DOHH2 (cell line): ENCODE data around the gene UGT1A6.
"Not testable (repeated sequence)": the region's sequence is repeated elsewhere in the genome, so short reads cannot be mapped to it uniquely, and the experiment has no call there.

ENCODE experiments used
- H3F3A ChIP-seq: fragments of 200-600 bp; sonication (generic), shearing (Covaris generic); 2 replicates; pipeline ENCODE4 v1.6.0; 2016; ENCODE audit warnings: antibody characterized with exemption, mild to moderate bottlenecking; ENCODE audit not compliant: control insufficient read depth, insufficient read depth
- H3K27ac ChIP-seq: fragments of 200-600 bp; sonication (generic); 2 replicates; pipeline ENCODE4 v1.5.1; 2014; ENCODE audit warnings: low read depth, mild to moderate bottlenecking, low read length, moderate library complexity
- H3K27me3 ChIP-seq: fragments of 200-600 bp; sonication (generic); 2 replicates; pipeline ENCODE4 v1.6.1; 2014; ENCODE audit warnings: mild to moderate bottlenecking, low read length, mixed read lengths; ENCODE audit not compliant: control insufficient read depth
- H3K36me3 ChIP-seq: fragments of 200-600 bp; sonication (generic); 2 replicates; pipeline ENCODE4 v1.6.1; 2014; ENCODE audit warnings: mild to moderate bottlenecking, low read length, moderate library complexity, mixed read lengths; ENCODE audit not compliant: control insufficient read depth
- H3K4me1 ChIP-seq: fragments of 200-600 bp; sonication (generic); 2 replicates; pipeline ENCODE4 v1.6.1; 2014; ENCODE audit warnings: mild to moderate bottlenecking, low read length, mixed read lengths; ENCODE audit not compliant: control insufficient read depth
- H3K4me2 ChIP-seq: fragments of 200-600 bp; sonication (generic); 2 replicates; pipeline ENCODE4 v1.6.0; 2014; ENCODE audit warnings: mild to moderate bottlenecking, low read length, moderate library complexity
- H3K4me3 ChIP-seq: fragments of 200-600 bp; sonication (generic); 2 replicates; pipeline ENCODE4 v1.5.1; 2014; ENCODE audit warnings: mild to moderate bottlenecking, low read length, mixed read lengths
- H3K79me2 ChIP-seq: fragments of 200-600 bp; sonication (generic); 2 replicates; pipeline ENCODE4 v1.6.1; 2014; ENCODE audit warnings: mild to moderate bottlenecking, low read length, mixed read lengths; ENCODE audit not compliant: control insufficient read depth
- H3K9me2 ChIP-seq: fragments of 200-600 bp; sonication (generic); replicated peaks from 2 replicates; pipeline ENCODE4 v1.6.1; 2014; ENCODE audit warnings: mild to moderate bottlenecking, low read length, mixed read lengths; ENCODE audit not compliant: control insufficient read depth
- H3K9me3 ChIP-seq: fragments of 200-600 bp; sonication (generic); 2 replicates; pipeline ENCODE4 v1.6.1; 2014; ENCODE audit warnings: antibody characterized with exemption, low read length, mixed read lengths; ENCODE audit not compliant: control insufficient read depth, insufficient read depth
- H4K20me1 ChIP-seq: fragments of 200-600 bp; sonication (generic); 2 replicates; pipeline ENCODE4 v1.6.0; 2014; ENCODE audit warnings: low read depth, mild to moderate bottlenecking, antibody characterized with exemption, low read length, moderate library complexity; ENCODE audit not compliant: control insufficient read depth, insufficient read depth
- CTCF ChIP-seq: fragments of 200-600 bp; sonication (generic); IDR thresholded peaks from one replicate; pipeline ENCODE4 v1.5.1; 2014; ENCODE audit warnings: antibody characterized with exemption, mild to moderate bottlenecking, low read depth, low read length; ENCODE audit not compliant: poor library complexity, severe bottlenecking
- EZH2phosphoT487 ChIP-seq: fragments of 200-600 bp; sonication (generic); IDR thresholded peaks from 2 replicates; pipeline ENCODE4 v1.6.1; 2017; ENCODE audit warnings: borderline replicate concordance, mild to moderate bottlenecking, antibody characterized with exemption, low read length, moderate library complexity, mixed read lengths

The UGT1A6 gene

GRCh38 chr2:233740870-233741269 lies 48.2 kb downstream of the UGT1A6 start:
- H4K20me1 ChIP-seq: no peaks in the 10 kb centered on the region
- no peaks in the 10 kb centered on the region for H3F3A ChIP-seq
- H3K9me3 ChIP-seq: no peaks in the 10 kb centered on the region
- no peaks in the 10 kb centered on the region for H3K79me2 ChIP-seq
- H3K4me2 ChIP-seq: no peak overlapping the region
- no peaks in the 10 kb centered on the region for H3K9me2 ChIP-seq
- H3K27me3 ChIP-seq: no peaks in the 10 kb centered on the region
- no peaks in the 10 kb centered on the region for H3K4me1 ChIP-seq
- no peak overlapping the region for H3K4me3 ChIP-seq
- TF ChIP-seq CTCF: no peak
- no peak for TF ChIP-seq EZH2phosphoT487
- H3K36me3 ChIP-seq: no peaks in the 10 kb centered on the region
- H3K27ac ChIP-seq: no peak overlapping the region

GRCh38 chr2:233743464-233744259 lies 51.0 kb downstream of the UGT1A6 start:
- Histone ChIP-seq H4K20me1 (no peaks in the 10 kb centered on the region), H3K79me2 (no peaks in the 10 kb centered on the region), H3K9me3 (no peaks in the 10 kb centered on the region), H3K4me3 (no peak overlapping the region), H3K4me2 (no peak overlapping the region), H3K4me1 (no peaks in the 10 kb centered on the region), H3K27ac (no peak overlapping the region), H3K27me3 (0 out of 2 replicates have a peak, but pooled peaks cover 3% of the 10 kb centered on the region), H3K9me2 (no peaks in the 10 kb centered on the region), H3K36me3 (no peaks in the 10 kb centered on the region), H3F3A (no peaks in the 10 kb centered on the region)
- no peak for TF ChIP-seq EZH2phosphoT487
- TF ChIP-seq CTCF: no peak

- H3K9me2 ChIP-seq: no peaks in the 10 kb centered on the region
- no peaks in the 10 kb centered on the region for H3K79me2 ChIP-seq
- H4K20me1 ChIP-seq: no peaks in the 10 kb centered on the region
- no peaks in the 10 kb centered on the region for H3K9me3 ChIP-seq
- 0 out of 2 replicates have a peak, but pooled peaks cover 3% of the 10 kb centered on the region for H3K27me3 ChIP-seq
- H3K4me3 ChIP-seq: no peak overlapping the region
- H3F3A ChIP-seq: no peaks in the 10 kb centered on the region
- H3K4me2 ChIP-seq: no peak overlapping the region
- H3K4me1 ChIP-seq: no peaks in the 10 kb centered on the region
- H3K27ac ChIP-seq: no peak overlapping the region
- no peaks in the 10 kb centered on the region for H3K36me3 ChIP-seq
- TF ChIP-seq CTCF: no peak
- no peak for TF ChIP-seq EZH2phosphoT487
Measured at GRCh38 chr2:233745073-233745755, 52.5 kb downstream of the UGT1A6 start.

GRCh38 chr2:233745838-233746237 lies 53.1 kb downstream of the UGT1A6 start:
- not testable (repeated sequence) for H3K9me3 ChIP-seq, H3K79me2 ChIP-seq, H3K4me2 ChIP-seq, H3K4me1 ChIP-seq, H3K4me3 ChIP-seq, H3K27me3 ChIP-seq, H4K20me1 ChIP-seq, H3K36me3 ChIP-seq, H3K27ac ChIP-seq, H3F3A ChIP-seq, H3K9me2 ChIP-seq
